Stimulated activated naive CD4-positive, alpha-beta T cell treated with Interleukin-2 at 50 U/mL for 16 hours (primary cell): ENCODE results near the gene PARVG.

Source experiments
- DNase-seq: peaks from one replicate; lab custom pipeline; 2025; lab: John Stamatoyannopoulos, UW

The PARVG gene, protein sequence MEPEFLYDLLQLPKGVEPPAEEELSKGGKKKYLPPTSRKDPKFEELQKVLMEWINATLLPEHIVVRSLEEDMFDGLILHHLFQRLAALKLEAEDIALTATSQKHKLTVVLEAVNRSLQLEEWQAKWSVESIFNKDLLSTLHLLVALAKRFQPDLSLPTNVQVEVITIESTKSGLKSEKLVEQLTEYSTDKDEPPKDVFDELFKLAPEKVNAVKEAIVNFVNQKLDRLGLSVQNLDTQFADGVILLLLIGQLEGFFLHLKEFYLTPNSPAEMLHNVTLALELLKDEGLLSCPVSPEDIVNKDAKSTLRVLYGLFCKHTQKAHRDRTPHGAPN

GRCh38 chr22:44180706-44181032, at the start of gene PARVG:
TSS of gene PARVG (plus strand) at chr22:44180925. CDS start at chr22:44183330, 2,405 bp downstream.
- DNase-seq: no peak

DNA sequence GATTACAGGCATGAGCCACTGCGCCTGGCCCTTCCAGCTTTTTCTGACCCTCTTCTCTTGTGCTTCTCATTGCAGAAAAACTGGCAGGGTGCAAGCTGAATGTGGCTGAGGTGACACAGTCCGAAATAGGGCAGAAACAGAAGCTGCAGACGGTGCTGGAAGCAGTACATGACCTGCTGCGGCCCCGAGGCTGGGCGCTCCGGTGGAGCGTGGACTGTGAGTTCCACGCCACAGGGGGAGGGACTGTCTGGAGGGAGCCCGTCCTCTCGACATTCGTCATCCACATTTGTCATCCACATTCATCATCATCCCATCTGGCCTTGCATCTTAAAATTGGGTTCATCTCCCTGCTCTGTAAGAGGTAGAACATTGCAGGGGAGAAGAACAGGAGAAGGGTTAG, 49.3 kb upstream of the PARVG start:
- no peak for DNase-seq

DNA sequence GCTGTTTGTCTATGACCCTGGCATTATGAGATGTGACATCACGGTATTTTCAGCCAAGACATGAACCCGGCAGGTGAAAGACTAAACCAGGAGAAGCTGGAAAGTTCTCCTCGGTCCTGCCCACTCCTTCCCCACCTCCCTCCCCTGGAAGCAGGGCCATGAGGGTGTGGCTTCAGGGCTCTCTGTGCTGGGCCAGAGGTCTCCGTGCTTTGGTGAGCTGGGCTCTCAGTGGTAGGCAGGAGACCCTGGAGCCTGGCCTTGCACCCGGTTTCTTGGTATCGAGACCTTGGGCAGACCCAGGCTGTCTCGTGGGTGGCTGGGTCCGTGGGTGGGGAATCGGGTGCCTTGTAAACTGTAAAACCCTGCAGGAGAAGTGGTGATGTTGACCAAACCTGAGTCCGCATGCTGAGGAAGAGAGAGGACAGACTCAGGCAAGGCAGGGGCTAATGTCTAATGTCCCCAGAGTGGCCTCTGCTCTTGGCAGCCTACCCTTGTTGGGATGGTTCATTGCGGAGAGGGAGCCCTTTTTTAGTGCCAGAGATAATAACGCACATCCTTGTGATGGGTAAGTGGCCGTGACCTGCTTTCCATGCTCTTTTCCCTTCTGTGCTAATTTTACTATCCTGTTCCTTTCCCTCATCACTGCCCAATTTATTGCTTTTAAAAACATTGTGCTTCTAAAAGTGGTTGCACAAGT, 48.6 kb upstream of the PARVG start:
- DNase-seq: no peak

- no peak for DNase-seq
Measured at GRCh38 chr22:44132724-44133123, 48.0 kb upstream of the PARVG start.

DNA sequence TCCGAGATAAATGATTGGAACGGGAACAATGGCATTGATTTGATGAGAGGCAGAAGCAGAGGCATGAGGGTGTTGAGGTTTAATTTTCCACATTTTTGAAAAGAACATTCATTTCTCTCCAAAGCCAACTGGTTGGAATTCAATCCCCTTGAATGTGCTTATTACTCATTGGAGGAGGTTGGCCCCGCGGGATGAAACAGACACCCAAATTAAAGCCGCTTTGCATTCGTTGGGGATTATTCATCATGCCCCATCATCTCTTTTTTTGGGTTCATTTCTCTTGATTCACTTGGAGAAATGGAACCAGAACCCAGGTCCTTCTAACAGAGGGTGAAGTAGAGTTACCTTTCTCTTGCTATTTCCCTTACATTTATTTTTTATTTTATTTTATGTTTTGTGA, 47.6 kb upstream of the PARVG start:
- no peak for DNase-seq

DNA sequence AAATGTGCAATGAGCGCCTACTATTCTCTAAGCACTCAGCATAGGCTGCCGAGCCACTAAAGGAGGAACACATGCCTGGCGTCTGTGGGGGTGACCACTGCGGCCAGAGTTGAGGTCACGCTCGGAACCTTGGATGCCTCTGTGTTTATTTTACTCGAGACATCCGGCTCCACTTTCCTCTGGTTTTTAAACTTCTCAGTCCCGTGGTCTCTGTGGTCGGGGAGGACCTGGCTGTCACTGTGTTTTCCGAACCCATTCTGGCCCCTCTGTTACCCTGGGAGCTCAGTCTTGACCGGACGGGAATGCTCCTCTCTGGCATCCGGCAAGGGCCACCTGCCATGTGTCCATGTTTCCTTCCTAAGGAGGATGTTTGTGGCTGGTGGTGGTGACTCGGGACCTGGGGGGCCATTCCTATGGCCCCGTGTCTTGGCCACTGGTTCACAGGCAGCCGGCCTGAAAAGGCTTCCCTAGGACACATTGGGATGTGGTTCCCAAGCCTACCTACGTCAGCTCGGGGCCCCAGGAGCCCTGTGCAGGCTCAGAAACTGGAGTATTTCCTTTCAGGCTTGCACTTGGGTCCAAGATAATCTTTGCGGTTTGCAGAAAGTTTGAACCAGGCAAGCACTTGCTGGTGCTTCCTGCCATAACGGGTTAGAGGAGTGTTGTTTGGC, 46.7 kb upstream of the PARVG start:
- DNase-seq: no peak

DNA sequence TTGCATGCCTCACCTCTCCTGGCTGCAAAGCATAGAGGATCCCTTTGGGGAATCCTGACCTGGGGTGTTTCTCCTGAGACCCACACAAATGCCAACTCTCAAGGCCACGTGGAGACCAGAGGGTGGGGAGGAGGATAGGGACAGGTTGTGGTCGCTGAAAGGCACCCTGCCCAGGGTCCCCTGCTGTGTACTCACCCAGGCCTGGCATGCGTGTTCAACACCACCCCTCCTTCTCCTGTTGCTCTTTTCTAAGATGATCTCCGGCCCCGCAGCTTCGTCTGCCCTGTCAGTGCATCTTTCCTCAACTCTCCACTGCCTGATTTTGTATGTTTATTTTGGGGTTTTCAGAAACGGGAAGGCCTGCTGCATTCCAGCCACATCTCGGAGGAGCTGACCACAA, 44.6 kb upstream of the PARVG start:
- DNase-seq: no peak

- DNase-seq: no peak
Measured at GRCh38 chr22:44136786-44137185, 43.9 kb upstream of the PARVG start.

DNA sequence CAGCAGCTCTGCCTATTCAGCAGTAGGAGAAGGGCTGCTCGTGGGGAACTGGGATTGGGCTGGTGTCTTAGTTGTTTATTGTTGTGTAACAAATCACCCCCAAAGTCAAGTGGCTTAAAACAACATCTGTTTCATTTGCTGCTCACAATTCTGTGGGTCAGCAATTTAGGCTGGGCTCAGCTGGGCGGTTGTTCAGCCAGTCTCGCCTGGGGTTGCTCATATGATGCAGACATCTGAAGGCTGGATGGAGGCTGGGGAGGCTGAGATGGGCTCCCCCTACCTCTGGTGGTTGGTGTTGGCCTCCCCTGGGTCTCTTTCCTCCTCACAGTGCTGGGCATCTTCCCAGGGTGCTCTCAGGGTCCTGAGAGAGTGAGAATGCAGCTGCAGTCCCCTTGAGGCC, 43.3 kb upstream of the PARVG start:
- DNase-seq: no peak

DNA sequence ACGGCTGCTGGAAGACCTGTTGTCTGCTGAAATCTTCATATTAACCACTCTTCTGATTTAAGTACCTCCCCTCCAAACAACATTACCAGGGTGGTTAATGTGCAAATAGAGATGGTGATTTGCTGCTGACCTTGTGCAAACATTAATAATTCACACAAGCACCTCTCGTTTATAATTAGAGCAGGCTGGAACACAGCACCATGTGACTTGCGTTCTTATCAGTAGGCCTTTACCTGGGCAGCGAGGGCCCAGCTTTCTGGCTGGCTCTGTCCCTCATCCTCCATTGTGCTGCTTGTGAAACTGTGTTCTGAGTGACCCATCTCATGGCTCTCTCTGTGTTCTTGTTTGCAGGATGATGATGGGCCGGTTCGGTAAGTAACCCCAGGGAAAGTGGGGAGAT, 41.0 kb upstream of the PARVG start:
- no peak for DNase-seq

GRCh38 chr22:44142421-44143104, 38.2 kb upstream of the PARVG start:
- no peak for DNase-seq

- DNase-seq: no peak
Measured at GRCh38 chr22:44143105-44143474, 37.6 kb upstream of the PARVG start.

DNA sequence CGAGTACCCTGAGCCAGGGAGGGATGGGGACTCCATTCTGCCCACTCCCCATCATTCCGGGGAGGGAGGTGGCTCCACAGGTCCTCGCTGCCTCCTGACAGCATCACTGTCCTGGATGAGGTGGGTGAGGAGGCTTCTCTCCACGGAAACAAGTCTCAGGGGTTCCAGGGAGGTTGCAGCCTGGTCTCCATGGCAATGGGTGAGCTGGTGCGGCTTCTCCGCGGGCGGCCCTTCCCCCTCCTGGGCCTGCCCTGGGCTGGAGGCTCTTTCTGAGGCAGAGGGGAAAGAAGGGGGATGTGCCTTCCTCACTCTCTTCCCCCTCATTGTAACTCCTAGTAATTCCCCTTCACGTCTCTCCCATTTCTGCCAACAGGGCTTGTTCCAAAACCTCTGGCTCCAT, 37.1 kb upstream of the PARVG start:
- no peak for DNase-seq

DNA sequence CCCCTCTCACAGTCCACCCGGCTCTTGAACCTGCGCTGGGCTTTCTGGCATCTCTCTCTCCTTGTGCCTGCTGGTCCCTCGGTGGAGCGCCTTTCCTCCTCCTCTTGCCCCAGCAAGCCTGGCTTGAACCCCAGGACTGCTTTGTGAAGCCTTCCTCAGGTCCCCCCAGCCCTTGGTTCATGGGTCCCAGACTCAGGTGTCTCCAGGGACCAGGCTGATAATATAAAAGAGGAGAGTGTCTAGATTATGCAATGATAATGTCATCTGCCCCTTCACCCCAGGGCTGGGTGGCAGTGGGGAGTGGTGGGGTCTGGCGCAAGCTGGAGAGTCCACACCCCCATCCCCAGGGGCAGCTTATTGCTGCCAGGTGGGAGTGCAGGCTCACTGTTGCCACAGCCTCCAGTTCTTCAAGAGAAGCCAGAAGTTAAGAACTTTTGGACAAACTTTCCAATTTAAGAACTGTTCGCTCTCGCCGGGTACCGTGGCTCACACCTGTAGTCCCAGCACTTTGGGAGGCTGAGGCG, 36.6 kb upstream of the PARVG start:
- no peak for DNase-seq

- DNase-seq: no peak
Measured at GRCh38 chr22:44145544-44145943, 35.2 kb upstream of the PARVG start.

GRCh38 chr22:44146088-44146861, 34.5 kb upstream of the PARVG start:
- no peak for DNase-seq

GRCh38 chr22:44147008-44147645, 33.6 kb upstream of the PARVG start:
- no peak for DNase-seq

GRCh38 chr22:44147821-44148574, 32.7 kb upstream of the PARVG start:
- DNase-seq: no peak

DNA sequence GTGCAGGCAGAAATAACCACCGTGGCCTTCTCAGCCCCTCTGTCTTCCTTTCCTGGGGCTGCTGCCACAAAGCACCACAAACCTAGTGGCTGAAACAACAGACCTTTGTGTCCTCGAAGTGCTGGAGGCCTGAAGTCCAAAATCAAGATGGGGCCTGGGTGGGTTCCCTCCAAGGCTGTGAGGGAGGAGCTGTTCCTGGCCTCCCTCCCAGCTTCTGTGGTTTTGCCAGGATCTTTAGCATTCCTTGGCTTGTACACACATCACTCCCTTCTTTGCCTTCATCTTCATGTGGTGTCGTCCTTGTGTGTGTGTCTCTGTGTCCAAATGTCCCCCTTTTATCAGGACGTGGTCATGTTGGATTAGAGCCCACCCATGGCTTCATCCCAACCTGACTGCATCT, 29.0 kb upstream of the PARVG start:
- DNase-seq: no peak

GRCh38 chr22:44153710-44154109, 27.0 kb upstream of the PARVG start:
- no peak for DNase-seq
